Subcutaneous adipose tissue (tissue), 4 donors: ENCODE data around the gene C2CD4A. TPM values are rescaled to one million over a fixed set of nuclear protein-coding genes. Genes with fewer than 3 reads are reported as not detected.

Experiments
- total RNA-seq, 4 donors: library from RNA; depleted of rRNA; stranded (reverse); fragments of >200 nt; gene quantifications; one replicate each; pipeline ENCODE4 v1.1.0, GENCODE V29; 2016
- TF ChIP-seq, protein P1 (sequence below): fragments of 450-650 bp; IDR thresholded peaks from one replicate; pipeline ENCODE4 v1.5.1; 2016; ENCODE audit warnings: low read depth, mild to moderate bottlenecking, control low read depth, antibody characterized with exemption, moderate library complexity

C2CD4A gene
- total RNA-seq, 4 donors from 2014 or later: not detected

DNA sequence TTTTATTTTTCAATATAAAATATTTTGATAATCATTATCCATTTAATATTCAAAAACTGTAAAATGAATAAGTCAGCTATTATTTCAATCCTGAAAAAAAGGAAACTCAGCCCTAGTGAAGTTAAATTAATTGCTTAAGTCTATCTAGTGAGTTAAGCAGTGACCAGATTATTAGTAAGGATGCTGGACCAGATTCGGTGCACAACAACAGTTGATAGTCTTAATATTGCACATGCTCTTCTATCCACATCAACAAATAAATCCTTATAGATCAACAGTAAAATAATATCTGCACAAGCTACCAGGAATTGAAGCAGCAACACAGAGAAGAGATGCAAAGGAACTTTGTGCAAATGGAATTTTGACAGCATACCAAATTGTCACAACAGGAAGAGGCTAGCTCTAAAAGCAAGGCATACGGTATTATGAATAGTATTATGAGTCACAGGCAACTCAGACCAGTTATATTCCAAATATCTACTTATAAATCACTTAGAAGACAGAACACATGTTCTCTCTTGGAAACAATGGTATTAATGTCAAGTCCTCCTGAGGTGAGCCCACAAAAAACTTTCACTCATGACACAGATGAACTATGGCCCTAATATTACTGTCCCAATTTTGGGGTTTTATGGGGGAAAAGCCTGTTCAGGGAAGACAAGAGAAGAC is 31.4 kb upstream of the C2CD4A start:
- TF ChIP-seq, protein P1, sequence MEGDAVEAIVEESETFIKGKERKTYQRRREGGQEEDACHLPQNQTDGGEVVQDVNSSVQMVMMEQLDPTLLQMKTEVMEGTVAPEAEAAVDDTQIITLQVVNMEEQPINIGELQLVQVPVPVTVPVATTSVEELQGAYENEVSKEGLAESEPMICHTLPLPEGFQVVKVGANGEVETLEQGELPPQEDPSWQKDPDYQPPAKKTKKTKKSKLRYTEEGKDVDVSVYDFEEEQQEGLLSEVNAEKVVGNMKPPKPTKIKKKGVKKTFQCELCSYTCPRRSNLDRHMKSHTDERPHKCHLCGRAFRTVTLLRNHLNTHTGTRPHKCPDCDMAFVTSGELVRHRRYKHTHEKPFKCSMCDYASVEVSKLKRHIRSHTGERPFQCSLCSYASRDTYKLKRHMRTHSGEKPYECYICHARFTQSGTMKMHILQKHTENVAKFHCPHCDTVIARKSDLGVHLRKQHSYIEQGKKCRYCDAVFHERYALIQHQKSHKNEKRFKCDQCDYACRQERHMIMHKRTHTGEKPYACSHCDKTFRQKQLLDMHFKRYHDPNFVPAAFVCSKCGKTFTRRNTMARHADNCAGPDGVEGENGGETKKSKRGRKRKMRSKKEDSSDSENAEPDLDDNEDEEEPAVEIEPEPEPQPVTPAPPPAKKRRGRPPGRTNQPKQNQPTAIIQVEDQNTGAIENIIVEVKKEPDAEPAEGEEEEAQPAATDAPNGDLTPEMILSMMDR: no peak

DNA sequence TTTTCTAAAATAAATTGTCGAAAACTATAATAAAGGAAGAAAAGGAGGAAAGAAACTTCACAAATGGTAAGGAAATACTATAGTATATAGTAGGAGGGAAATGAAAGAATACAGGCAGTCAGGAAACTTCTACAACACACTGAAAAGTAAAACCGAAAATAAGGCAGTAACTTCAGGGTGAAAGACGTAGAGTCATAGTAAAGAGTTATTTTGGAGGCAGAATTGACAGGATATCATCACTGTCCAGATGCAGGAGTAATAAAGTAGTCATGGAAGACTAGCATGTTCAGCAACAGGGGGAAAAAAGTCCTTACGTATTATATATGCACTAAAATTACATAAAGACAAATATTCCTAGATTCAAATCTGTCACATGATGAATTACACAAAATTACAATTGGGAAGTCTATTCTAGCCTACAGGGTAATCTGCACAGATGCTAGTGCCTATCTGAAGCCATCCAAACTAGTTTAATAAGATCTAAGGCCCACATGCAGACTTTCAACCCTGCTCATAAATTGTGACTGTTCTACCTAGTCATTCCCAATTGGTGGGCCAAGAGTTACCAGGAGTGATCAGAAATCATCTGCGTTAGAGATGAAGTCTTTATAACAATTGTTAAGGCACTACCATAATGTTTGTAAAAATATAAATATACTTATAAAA is 20.6 kb upstream of the C2CD4A start:
- TF ChIP-seq, protein P1: no peak

DNA sequence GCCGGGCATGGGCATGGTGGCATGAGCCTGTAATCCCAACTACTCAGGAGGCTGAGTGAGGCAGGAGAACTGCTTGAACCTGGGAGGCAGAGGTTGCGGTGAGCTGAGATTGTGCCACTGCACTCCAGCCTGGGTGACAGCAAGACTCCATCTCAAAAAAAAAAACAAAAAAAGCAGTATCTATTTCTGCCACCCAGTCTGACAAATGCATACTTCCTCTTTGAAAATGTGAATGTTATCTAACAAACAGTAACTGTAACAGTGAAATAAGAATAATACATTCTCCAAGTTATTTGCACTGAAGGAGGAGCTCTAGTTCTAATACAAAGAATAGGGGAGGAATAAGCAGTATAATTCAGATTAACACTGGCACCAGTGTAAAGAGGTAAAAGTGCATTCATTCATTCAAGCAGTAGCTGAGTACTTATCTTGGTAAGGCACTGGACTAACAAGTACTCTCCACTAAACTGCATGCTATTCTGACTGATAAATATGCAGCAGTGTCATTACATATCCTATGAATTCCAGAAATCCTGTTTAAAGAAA is 19.4 kb upstream of the C2CD4A start:
- TF ChIP-seq, protein P1: no peak

DNA sequence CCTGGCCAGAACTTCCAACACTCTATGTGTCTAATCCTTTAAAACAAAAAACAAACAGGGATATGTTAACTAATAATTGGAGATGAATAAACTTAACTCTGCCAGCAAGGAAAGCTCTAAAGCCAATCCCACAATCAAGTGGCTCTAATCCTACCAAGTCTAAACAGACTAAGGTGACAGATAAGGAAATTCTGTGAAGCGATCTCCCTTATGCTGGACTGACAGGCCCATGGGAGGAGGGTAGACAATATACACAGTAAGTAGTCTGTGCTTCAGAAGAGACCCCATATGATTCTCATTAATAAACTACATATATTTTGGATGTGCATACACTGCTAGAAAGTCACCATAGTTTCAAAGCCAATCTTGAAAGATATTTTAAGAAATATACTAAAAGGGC is 16.7 kb upstream of the C2CD4A start:
- TF ChIP-seq, protein P1: no peak

DNA sequence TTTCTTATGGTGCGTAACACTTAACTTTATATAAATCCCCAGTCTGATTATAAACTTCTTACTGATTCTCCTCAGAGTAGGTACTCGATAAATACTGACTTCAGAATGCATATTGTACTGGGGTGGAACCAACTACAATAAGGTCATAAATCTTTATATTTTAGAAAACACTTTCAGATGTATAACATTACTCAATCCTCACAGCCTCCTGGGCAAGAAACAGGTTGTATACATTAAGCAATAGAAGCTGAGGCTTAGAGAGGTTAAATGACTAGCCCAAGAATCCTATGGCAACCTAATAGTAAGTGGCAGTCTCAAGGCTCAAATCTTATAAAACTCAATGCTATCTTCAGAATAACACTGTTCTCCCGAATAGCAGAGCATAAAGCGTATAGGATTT is 15.6 kb upstream of the C2CD4A start:
- TF ChIP-seq, protein P1: no peak

DNA sequence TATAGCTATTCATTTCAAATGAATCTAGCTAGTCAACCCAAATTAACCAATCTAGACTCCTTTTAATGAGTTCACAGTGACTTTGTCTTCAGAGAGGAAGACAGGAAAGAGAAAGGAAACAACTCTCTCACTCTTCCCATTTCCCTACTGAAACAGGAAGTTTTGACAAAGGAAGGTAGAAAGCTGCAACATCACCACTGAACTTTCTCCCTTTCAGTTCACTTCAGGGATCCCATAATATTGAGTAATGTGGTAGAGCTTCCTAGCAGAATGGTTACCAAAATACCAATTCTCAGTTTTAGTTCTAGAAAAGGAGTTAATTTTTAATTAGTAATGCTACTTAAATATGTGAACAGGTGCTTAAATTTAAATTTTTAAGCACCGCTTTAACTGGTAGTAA is 14.1 kb upstream of the C2CD4A start:
- TF ChIP-seq, protein P1: no peak

DNA sequence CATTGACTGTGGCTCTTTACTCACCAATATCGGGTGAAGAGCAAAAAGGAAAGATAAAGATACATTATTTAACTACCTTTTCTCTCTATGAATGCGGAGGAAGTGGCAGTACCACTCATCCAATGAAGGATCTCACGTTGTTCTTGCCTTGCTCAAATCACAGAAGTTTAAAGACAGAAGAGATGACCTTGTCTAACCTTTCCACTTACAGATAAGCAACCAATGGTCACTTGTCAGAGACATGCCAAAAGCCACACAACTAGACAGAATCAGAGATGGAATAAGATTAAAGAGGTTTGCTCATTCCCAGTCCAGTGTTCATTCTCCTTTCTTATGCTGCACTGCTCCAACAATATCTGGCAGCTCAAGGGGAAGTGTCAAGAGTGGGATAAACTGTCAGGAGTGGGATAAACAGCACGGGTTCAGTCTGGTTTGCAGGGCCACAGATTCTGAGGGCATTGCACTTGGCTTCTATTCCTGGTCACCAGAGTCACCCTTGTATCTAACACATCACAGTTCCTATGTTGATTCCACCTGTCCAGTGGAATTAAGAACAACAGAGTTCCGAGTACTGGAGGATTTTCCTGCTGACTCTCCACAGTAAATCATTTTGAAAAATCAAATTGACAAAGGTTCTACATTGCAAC is 13.2 kb upstream of the C2CD4A start:
- TF ChIP-seq, protein P1: no peak
